Peyer's patch (tissue), 4 donors: Measurements from ENCODE around the gene TMEM187.

ENCODE experiments used
- POLR2A ChIP-seq, 2 donors: fragments of 450-650 bp; IDR thresholded peaks; one replicate each; pipeline ENCODE4 v1.5.1; 2017; ENCODE audit warnings: antibody characterized with exemption in 2 of 2, mild to moderate bottlenecking in 2 of 2, moderate library complexity in 2 of 2
- TF ChIP-seq, protein P1 (sequence below), 6 experiments: fragments of 450-650 bp in 4 of 6; fragments of 200-600 bp in 2 of 6; sonication (generic) in 1 of 6; IDR thresholded peaks; one replicate each; pipeline ENCODE4 v1.5.1; 2017 to 2019; ENCODE audit warnings: antibody characterized with exemption in 6 of 6, mild to moderate bottlenecking in 3 of 6, moderate library complexity in 1 of 6

DNA sequence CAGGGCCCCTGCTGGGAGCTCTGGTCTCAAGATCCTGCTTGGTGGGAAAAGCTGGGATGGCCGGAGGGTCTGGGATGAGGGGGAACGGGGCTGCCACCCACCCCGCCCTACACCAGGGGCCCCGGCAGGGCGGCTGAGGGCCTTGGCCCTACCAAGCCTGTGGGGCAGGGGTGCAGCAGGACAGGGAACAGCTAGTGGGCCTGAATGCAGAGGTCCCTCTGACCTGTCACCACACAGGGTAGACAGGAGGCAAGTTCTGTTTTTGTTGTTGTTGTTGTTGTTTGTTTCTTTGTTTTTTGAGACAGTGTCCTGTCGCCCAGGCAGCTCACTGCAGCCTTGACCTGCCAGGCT is 27.8 kb upstream of the TMEM187 start:
- TF ChIP-seq, protein P1, sequence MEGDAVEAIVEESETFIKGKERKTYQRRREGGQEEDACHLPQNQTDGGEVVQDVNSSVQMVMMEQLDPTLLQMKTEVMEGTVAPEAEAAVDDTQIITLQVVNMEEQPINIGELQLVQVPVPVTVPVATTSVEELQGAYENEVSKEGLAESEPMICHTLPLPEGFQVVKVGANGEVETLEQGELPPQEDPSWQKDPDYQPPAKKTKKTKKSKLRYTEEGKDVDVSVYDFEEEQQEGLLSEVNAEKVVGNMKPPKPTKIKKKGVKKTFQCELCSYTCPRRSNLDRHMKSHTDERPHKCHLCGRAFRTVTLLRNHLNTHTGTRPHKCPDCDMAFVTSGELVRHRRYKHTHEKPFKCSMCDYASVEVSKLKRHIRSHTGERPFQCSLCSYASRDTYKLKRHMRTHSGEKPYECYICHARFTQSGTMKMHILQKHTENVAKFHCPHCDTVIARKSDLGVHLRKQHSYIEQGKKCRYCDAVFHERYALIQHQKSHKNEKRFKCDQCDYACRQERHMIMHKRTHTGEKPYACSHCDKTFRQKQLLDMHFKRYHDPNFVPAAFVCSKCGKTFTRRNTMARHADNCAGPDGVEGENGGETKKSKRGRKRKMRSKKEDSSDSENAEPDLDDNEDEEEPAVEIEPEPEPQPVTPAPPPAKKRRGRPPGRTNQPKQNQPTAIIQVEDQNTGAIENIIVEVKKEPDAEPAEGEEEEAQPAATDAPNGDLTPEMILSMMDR (IDR thresholded peaks at IDR 0.05): no peak
- TF ChIP-seq POLR2A (IDR thresholded peaks at IDR 0.05): no peak
